GM10266 (cell line): ENCODE data around the gene GRIA3.

Experiments
- DNase-seq: peaks from one replicate; pipeline ENCODE4 v3.0.0; 2012; ENCODE audit errors: extremely low spot score
- CTCF ChIP-seq: IDR thresholded peaks from 2 replicates; pipeline ENCODE4 v1.5.1; 2012; ENCODE audit warnings: mild to moderate bottlenecking, low read depth; ENCODE audit not compliant: control insufficient read depth, insufficient read depth; ENCODE audit errors: missing control alignments

The GRIA3 gene

GRCh38 chrX:123310112-123310511, 126.0 kb downstream of the GRIA3 start:
- no peak for TF ChIP-seq CTCF
- no peak for DNase-seq

GRCh38 chrX:123311486-123311885, 127.4 kb downstream of the GRIA3 start:
- no peak for TF ChIP-seq CTCF
- no peak for DNase-seq

DNA sequence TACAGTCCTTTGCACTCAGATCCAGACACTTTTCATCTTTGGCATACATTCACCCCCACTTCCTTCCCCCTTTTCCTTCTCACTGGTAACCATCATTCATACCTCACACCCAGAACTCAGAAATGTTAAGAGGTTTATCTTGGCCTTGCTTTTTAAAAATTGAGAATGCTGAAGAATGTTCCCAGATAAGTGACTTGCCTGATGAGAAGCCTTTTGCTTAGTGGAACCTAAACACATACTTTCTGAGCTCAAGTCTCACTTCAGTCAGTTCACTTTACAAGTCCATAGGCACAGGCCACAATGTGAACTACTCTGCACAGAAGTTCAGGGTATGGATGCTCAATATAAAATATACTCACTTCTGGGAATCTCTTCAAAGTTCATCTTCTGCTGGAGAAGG, 129.4 kb downstream of the GRIA3 start:
- no peak for DNase-seq
- TF ChIP-seq CTCF, result no peak

DNA sequence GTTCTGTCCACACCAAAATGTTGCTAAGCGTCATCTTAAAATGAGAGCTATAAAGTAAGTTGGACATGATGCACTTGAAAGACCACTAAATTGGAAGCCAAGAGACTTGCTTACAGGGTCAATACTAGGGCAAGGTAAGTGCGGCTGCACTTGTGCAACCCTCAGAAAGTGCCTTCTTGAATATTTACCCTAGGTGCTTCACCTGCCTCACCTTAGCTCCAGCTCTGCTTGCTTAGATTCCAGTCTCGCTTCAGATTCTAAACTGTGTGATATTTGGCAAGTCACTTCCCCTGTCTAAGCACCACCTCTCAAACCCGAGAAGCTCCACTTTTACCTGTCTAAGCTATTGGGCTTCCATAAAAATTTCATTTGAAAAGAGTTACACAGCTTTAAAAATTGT, 136.5 kb downstream of the GRIA3 start:
- no peak for TF ChIP-seq CTCF
- DNase-seq, result no peak

- TF ChIP-seq CTCF, result no peak
- no peak for DNase-seq
Observed at GRCh38 chrX:123322536-123322935, 138.5 kb downstream of the GRIA3 start.

GRCh38 chrX:123324625-123325024, 140.5 kb downstream of the GRIA3 start:
- no peak for DNase-seq

GRCh38 chrX:123330229-123330942, 146.3 kb downstream of the GRIA3 start:
- DNase-seq, result no peak
- TF ChIP-seq CTCF, result no peak

More at GRCh38 chrX:123324625-123325024, 140.5 kb downstream of the GRIA3 start:
- no peak for TF ChIP-seq CTCF
